ENCODE measurements around the gene AMBP. TPM values are rescaled to one million over a fixed set of nuclear protein-coding genes. Genes with fewer than 3 reads are reported as not detected.

AMBP gene
- total RNA-seq, 1 donor from 2014 or later = 0.40 TPM

- H3K27me3 Mint-ChIP-seq (ENCODE audit: low read depth) = peaks cover 30% of the 10 kb centered on the region
- no peaks in the 10 kb centered on the region for H3K4me1 Mint-ChIP-seq
- no peak overlapping the region for H3K4me3 Mint-ChIP-seq
- no peak for DNase-seq (ENCODE audit: low read depth, low spot score)
- no peaks in the 10 kb centered on the region for H3K36me3 Mint-ChIP-seq (ENCODE audit: low read depth)
- H3K9me3 Mint-ChIP-seq = no peaks in the 10 kb centered on the region
- TF ChIP-seq CTCF (conservative IDR thresholded peaks at IDR 0.05) = no peak
- no peak overlapping the region for H3K27ac Mint-ChIP-seq (ENCODE audit: unreplicated experiment)
Measured at GRCh38 chr9:114072184-114073140, 5.6 kb downstream of the AMBP start.

- no peak for TF ChIP-seq CTCF (conservative IDR thresholded peaks at IDR 0.05)
Measured at GRCh38 chr9:114071197-114071795, 6.8 kb downstream of the AMBP start.

GRCh38 chr9:114070188-114071103, 7.7 kb downstream of the AMBP start:
- no peak overlapping the region for H3K4me3 Mint-ChIP-seq

More at GRCh38 chr9:114071197-114071795, 6.8 kb downstream of the AMBP start:
- Mint-ChIP-seq H3K9me3 (no peaks in the 10 kb centered on the region), H3K4me3 (no peak overlapping the region), H3K27me3 (ENCODE audit: low read depth) (peaks cover 25% of the 10 kb centered on the region), H3K4me1 (no peaks in the 10 kb centered on the region), H3K36me3 (ENCODE audit: low read depth) (no peaks in the 10 kb centered on the region), H3K27ac (ENCODE audit: unreplicated experiment) (no peak overlapping the region)
- DNase-seq (ENCODE audit: low read depth, low spot score) = no peak

GRCh38 chr9:114069476-114070187, 8.5 kb downstream of the AMBP start:
- H3K27ac Mint-ChIP-seq (ENCODE audit: unreplicated experiment) = no peak overlapping the region

More at GRCh38 chr9:114070188-114071103, 7.7 kb downstream of the AMBP start:
- Mint-ChIP-seq H3K27ac (ENCODE audit: unreplicated experiment) (no peak overlapping the region), H3K9me3 (no peaks in the 10 kb centered on the region), H3K4me1 (no peaks in the 10 kb centered on the region), H3K36me3 (ENCODE audit: low read depth) (no peaks in the 10 kb centered on the region), H3K27me3 (ENCODE audit: low read depth) (peaks cover 17% of the 10 kb centered on the region)
- no peak for TF ChIP-seq CTCF (conservative IDR thresholded peaks at IDR 0.05)
- DNase-seq (ENCODE audit: low read depth, low spot score) = no peak

More at GRCh38 chr9:114069476-114070187, 8.5 kb downstream of the AMBP start:
- Mint-ChIP-seq H3K27me3 (ENCODE audit: low read depth) (peaks cover 10% of the 10 kb centered on the region), H3K4me3 (no peak overlapping the region), H3K9me3 (no peaks in the 10 kb centered on the region), H3K36me3 (ENCODE audit: low read depth) (no peaks in the 10 kb centered on the region), H3K4me1 (no peaks in the 10 kb centered on the region)
- no peak for TF ChIP-seq CTCF (conservative IDR thresholded peaks at IDR 0.05)
- no peak for DNase-seq (ENCODE audit: low read depth, low spot score)

Data from neural crest cell (in vitro differentiated cells).